ENCODE results near the gene BMP7. TPM values are rescaled to one million over a fixed set of nuclear protein-coding genes. Genes with fewer than 3 reads are reported as not detected.

BMP7 gene
- total RNA-seq, 4 donors from 2014 or later = 19.2 to 39.2 (median 28.2) TPM

GRCh38 chr20:57124366-57124765, 142.1 kb downstream of the BMP7 start:
- no peaks in the 10 kb centered on the region for H3K36me3 ChIP-seq
- H3K9me3 ChIP-seq = no peaks in the 10 kb centered on the region
- no peak for DNase-seq (ENCODE audit: low spot score in 2 of 2)
- no peaks in the 10 kb centered on the region for H3K4me1 ChIP-seq
- H3K27me3 ChIP-seq = no peaks in the 10 kb centered on the region
- no peak overlapping the region for H3K27ac ChIP-seq
- no peak overlapping the region for H3K4me3 ChIP-seq
- WGBS = 73% methylated on average over 6 of the region's 6 CpGs
- TF ChIP-seq POLR2AphosphoS5 (IDR thresholded peaks at IDR 0.05) = no peak
- no peak for TF ChIP-seq EP300 (IDR thresholded peaks at IDR 0.05)
- TF ChIP-seq POLR2A (IDR thresholded peaks at IDR 0.05) = no peak
- no peak for TF ChIP-seq CTCF (IDR thresholded peaks at IDR 0.05)

GRCh38 chr20:57123504-57123903, 142.9 kb downstream of the BMP7 start:
- no peak overlapping the region for H3K27ac ChIP-seq
- no peaks in the 10 kb centered on the region for H3K9me3 ChIP-seq
- WGBS = 96% methylated on average over 4 of the region's 4 CpGs
- no peaks in the 10 kb centered on the region for H3K27me3 ChIP-seq
- TF ChIP-seq EP300 (IDR thresholded peaks at IDR 0.05) (no peak), POLR2A (IDR thresholded peaks at IDR 0.05) (no peak), CTCF (IDR thresholded peaks at IDR 0.05) (no peak), POLR2AphosphoS5 (IDR thresholded peaks at IDR 0.05) (no peak)
- H3K4me3 ChIP-seq = no peak overlapping the region
- no peaks in the 10 kb centered on the region for H3K36me3 ChIP-seq
- no peaks in the 10 kb centered on the region for H3K4me1 ChIP-seq
- no peak for DNase-seq (ENCODE audit: low spot score in 2 of 2)

- no peaks in the 10 kb centered on the region for H3K27me3 ChIP-seq
- DNase-seq (ENCODE audit: low spot score in 2 of 2) = no peak
- H3K27ac ChIP-seq = no peak overlapping the region
- no peak overlapping the region for H3K4me3 ChIP-seq
- H3K4me1 ChIP-seq = no peaks in the 10 kb centered on the region
- H3K36me3 ChIP-seq = no peaks in the 10 kb centered on the region
- 76% methylated on average over 7 of the region's 7 CpGs for WGBS
- TF ChIP-seq POLR2AphosphoS5 (IDR thresholded peaks at IDR 0.05) (no peak), CTCF (IDR thresholded peaks at IDR 0.05) (no peak), POLR2A (IDR thresholded peaks at IDR 0.05) (no peak), EP300 (IDR thresholded peaks at IDR 0.05) (no peak)
- no peaks in the 10 kb centered on the region for H3K9me3 ChIP-seq
Measured at GRCh38 chr20:57122536-57123489, 143.6 kb downstream of the BMP7 start.

- Histone ChIP-seq H3K36me3 (no peaks in the 10 kb centered on the region), H3K27me3 (peaks cover 7% of the 10 kb centered on the region), H3K4me3 (no peak overlapping the region), H3K9me3 (no peaks in the 10 kb centered on the region), H3K4me1 (no peaks in the 10 kb centered on the region), H3K27ac (no peak overlapping the region)
- TF ChIP-seq CTCF (IDR thresholded peaks at IDR 0.05) = no peak
- TF ChIP-seq POLR2A (IDR thresholded peaks at IDR 0.05) = no peak
- TF ChIP-seq POLR2AphosphoS5 (IDR thresholded peaks at IDR 0.05) = no peak
- no peak for TF ChIP-seq EP300 (IDR thresholded peaks at IDR 0.05)
- no peak for DNase-seq (ENCODE audit: low spot score in 2 of 2)
- WGBS = 84% methylated on average over 4 of the region's 4 CpGs
Measured at GRCh38 chr20:57118964-57119363, 147.5 kb downstream of the BMP7 start.

Other genes with a start within 250 kb of the BMP7 start
- gene SPO11, start 63.2 kb upstream of the BMP7 start, total RNA-seq = not detected
- gene RAE1, start 84.6 kb upstream of the BMP7 start, total RNA-seq = 10 to 100 TPM; 31.2 to 45.1 (median 37.2) TPM
- 10 to 100 TPM in 3 of 4 donors, 1 to 10 TPM in 1; 8.7 to 16.7 (median 12.8) TPM for gene RBM38, start 124.8 kb upstream of the BMP7 start, total RNA-seq